ENCODE measurements around the gene CACNG4. TPM values are rescaled to one million over a fixed set of nuclear protein-coding genes. Genes with fewer than 3 reads are reported as not detected.
"Not testable (repeated sequence)": the region's sequence is repeated elsewhere in the genome, so short reads cannot be mapped to it uniquely, and the experiment has no call there.

The CACNG4 gene
- total RNA-seq, 2 experiments from 2014 or later = not detected

GRCh38 chr17:66970797-66971196 lies 6.3 kb downstream of the CACNG4 start:
- no TSS peak for BruUV-seq (replicated peaks)
- Histone ChIP-seq H3K4me3 (ENCODE audit: low read depth, low read length, poor library complexity, severe bottlenecking) (no peak overlapping the region), H3K4me1 (ENCODE audit: insufficient read depth, low read length, poor library complexity, severe bottlenecking) (no peaks in the 10 kb centered on the region), H2AFZ (ENCODE audit: low read length) (no peak overlapping the region), H3K27ac (ENCODE audit: low read depth, low read length, poor library complexity, severe bottlenecking) (no peak overlapping the region), H3K36me3 (ENCODE audit: insufficient read depth, low read length) (no peaks in the 10 kb centered on the region), H3K9me3 (ENCODE audit: low read length) (no peaks in the 10 kb centered on the region), H3K9me2 (ENCODE audit: insufficient read depth, low read length) (no peaks in the 10 kb centered on the region), H3K79me2 (ENCODE audit: insufficient read depth, low read depth, low read length) (no peaks in the 10 kb centered on the region), H4K20me1 (ENCODE audit: insufficient read depth, low read length) (no peaks in the 10 kb centered on the region), H3K4me2 (ENCODE audit: low read length) (no peak overlapping the region)
- POLR2A ChIA-PET = no interaction called here
- intact Hi-C loops (cut with micrococcal nuclease; ENCODE audit: unreplicated experiment) = no loop called here
- no peak for DNase-seq (ENCODE audit: low spot score)
- CTCF ChIA-PET (ENCODE audit: unreplicated experiment) = no interaction called here
- TF ChIP-seq EZH2phosphoT487 (IDR thresholded peaks at IDR 0.05; ENCODE audit: borderline replicate concordance, low read depth, low read length) (no peak), CTCF (conservative IDR thresholded peaks at IDR 0.05; ENCODE audit: low read length) (no peak)

DNA sequence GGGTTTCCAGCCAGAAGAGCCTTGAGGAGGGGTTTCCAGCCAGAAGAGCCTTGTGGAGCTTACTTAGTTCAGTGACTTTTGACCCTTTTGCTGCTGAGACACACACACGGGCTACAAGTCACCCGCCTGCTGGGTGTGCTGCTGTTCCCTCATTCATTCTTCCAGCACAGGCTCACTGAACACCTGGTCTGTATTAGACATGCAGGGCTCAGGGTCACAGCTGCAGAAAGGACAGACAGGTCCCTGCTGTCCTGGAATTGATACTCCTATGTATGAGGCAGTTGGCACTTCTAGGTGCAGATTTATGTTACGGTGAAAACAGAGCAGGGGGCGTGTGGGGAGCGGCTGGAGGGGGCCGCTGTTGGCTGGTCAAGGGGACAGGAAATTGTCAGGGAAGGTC lies 6.8 kb downstream of the CACNG4 start:
- Histone ChIP-seq H4K20me1 (ENCODE audit: insufficient read depth, low read length) (no peaks in the 10 kb centered on the region), H3K36me3 (ENCODE audit: insufficient read depth, low read length) (no peaks in the 10 kb centered on the region), H3K4me1 (ENCODE audit: insufficient read depth, low read length, poor library complexity, severe bottlenecking) (no peaks in the 10 kb centered on the region), H3K4me3 (ENCODE audit: low read depth, low read length, poor library complexity, severe bottlenecking) (no peak overlapping the region), H3K4me2 (ENCODE audit: low read length) (no peak overlapping the region), H3K79me2 (ENCODE audit: insufficient read depth, low read depth, low read length) (no peaks in the 10 kb centered on the region), H3K27ac (ENCODE audit: low read depth, low read length, poor library complexity, severe bottlenecking) (no peak overlapping the region), H3K9me3 (ENCODE audit: low read length) (no peaks in the 10 kb centered on the region), H2AFZ (ENCODE audit: low read length) (no peak overlapping the region), H3K9me2 (ENCODE audit: insufficient read depth, low read length) (no peaks in the 10 kb centered on the region)
- CTCF ChIA-PET (ENCODE audit: unreplicated experiment) = no interaction called here
- no peak for DNase-seq (ENCODE audit: low spot score)
- intact Hi-C loops (cut with micrococcal nuclease; ENCODE audit: unreplicated experiment) = no loop called here
- POLR2A ChIA-PET = no interaction called here
- TF ChIP-seq EZH2phosphoT487 (IDR thresholded peaks at IDR 0.05; ENCODE audit: borderline replicate concordance, low read depth, low read length) (no peak), CTCF (conservative IDR thresholded peaks at IDR 0.05; ENCODE audit: low read length) (no peak)
- BruUV-seq (replicated peaks) = no TSS peak

DNA sequence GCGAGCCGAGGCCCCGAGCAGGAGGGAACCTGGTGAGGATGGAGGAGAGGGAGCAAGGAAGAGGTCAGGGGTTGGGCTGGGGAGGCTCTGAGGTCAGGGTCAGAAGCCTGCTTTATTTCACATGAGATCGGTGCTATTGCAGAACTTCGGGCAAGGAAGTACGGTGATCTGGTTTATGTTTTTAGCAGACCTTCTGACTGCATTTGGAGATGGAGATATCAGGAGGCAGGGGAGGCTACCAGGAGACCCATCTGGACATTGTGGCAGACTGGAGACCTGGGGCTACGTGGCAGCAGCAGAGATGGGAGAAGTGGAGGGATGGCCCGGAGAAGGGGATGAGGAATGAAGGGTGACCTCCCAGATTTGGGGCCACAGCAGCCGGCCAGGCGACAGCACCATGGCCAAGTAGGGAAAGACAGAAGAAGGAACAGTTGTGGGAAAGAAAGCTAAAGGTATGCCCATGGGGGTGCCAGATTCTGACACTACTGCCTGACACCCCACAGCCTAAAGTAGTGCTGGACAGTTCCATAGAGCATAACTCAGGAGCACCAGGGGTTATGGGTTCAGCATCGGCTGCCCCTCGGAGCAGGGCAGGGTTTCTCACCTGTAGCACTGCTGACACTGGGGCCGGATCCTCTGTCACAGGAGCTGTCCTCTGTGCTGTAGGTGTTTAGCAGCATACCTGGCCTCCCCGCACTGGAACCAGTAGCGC lies 7.4 kb downstream of the CACNG4 start:
- Histone ChIP-seq H2AFZ (ENCODE audit: low read length) (no peak overlapping the region), H3K9me3 (ENCODE audit: low read length) (no peaks in the 10 kb centered on the region), H4K20me1 (ENCODE audit: insufficient read depth, low read length) (no peaks in the 10 kb centered on the region), H3K4me2 (ENCODE audit: low read length) (no peak overlapping the region), H3K9me2 (ENCODE audit: insufficient read depth, low read length) (no peaks in the 10 kb centered on the region), H3K4me3 (ENCODE audit: low read depth, low read length, poor library complexity, severe bottlenecking) (no peak overlapping the region), H3K79me2 (ENCODE audit: insufficient read depth, low read depth, low read length) (no peaks in the 10 kb centered on the region), H3K4me1 (ENCODE audit: insufficient read depth, low read length, poor library complexity, severe bottlenecking) (no peaks in the 10 kb centered on the region), H3K36me3 (ENCODE audit: insufficient read depth, low read length) (no peaks in the 10 kb centered on the region), H3K27ac (ENCODE audit: low read depth, low read length, poor library complexity, severe bottlenecking) (no peak overlapping the region)
- no peak for DNase-seq (ENCODE audit: low spot score)
- CTCF ChIA-PET (ENCODE audit: unreplicated experiment) = no interaction called here
- no peak for TF ChIP-seq EZH2phosphoT487 (IDR thresholded peaks at IDR 0.05; ENCODE audit: borderline replicate concordance, low read depth, low read length)
- TF ChIP-seq CTCF (conservative IDR thresholded peaks at IDR 0.05; ENCODE audit: low read length) = no peak
- no TSS peak for BruUV-seq (replicated peaks)
- POLR2A ChIA-PET = no interaction called here
- intact Hi-C loops (cut with micrococcal nuclease; ENCODE audit: unreplicated experiment) = no loop called here

- H4K20me1 ChIP-seq (ENCODE audit: insufficient read depth, low read length); intact Hi-C loops (cut with micrococcal nuclease; ENCODE audit: unreplicated experiment); BruUV-seq (replicated peaks); H3K4me1 ChIP-seq (ENCODE audit: insufficient read depth, low read length, poor library complexity, severe bottlenecking); H3K9me3 ChIP-seq (ENCODE audit: low read length); POLR2A ChIA-PET; H2AFZ ChIP-seq (ENCODE audit: low read length); H3K36me3 ChIP-seq (ENCODE audit: insufficient read depth, low read length); H3K27ac ChIP-seq (ENCODE audit: low read depth, low read length, poor library complexity, severe bottlenecking); DNase-seq (ENCODE audit: low spot score); H3K4me2 ChIP-seq (ENCODE audit: low read length); H3K79me2 ChIP-seq (ENCODE audit: insufficient read depth, low read depth, low read length); H3K4me3 ChIP-seq (ENCODE audit: low read depth, low read length, poor library complexity, severe bottlenecking); H3K9me2 ChIP-seq (ENCODE audit: insufficient read depth, low read length): not testable (repeated sequence)
- CTCF ChIA-PET (ENCODE audit: unreplicated experiment) = interaction anchor here (0.6 kb wide), 1 partner anchor 40 kb away, joined by 9 read pairs; no protein-coding TSS in a partner anchor
These were observed 7.9 kb downstream of the CACNG4 start for GRCh38 chr17:66972442-66972830.
